Psoas muscle (tissue), 8 donors: Measurements from ENCODE around the gene DOK6. TPM values are rescaled to one million over a fixed set of nuclear protein-coding genes. Genes with fewer than 3 reads are reported as not detected.
A peak's percentile ranks its signal among the peaks of the same experiment; 100 is the strongest.
"Not testable (repeated sequence)": the region's sequence is repeated elsewhere in the genome, so short reads cannot be mapped to it uniquely, and the experiment has no call there.

Source experiments
- ATAC-seq, 4 donors: fragments of 200-7000 bp; cut with Tn5 transposase; one replicate each; pipeline ENCODE4 v1.9.1; 2020; ENCODE audit warnings: moderate library complexity in 3 of 4, mild to moderate bottlenecking in 2 of 4
- DNase-seq, 2 donors: peaks; one replicate each; pipeline ENCODE4 v3.0.0-alpha.2; 2020
- H3K27ac ChIP-seq: fragments of 200-600 bp; one replicate; pipeline ENCODE4 v1.8.0; 2022
- H3K27me3 ChIP-seq, 3 donors: fragments of 200-600 bp in 1 of 3; one replicate each; pipeline versions ENCODE4 v1.6.1 to v1.8.0; 2013 to 2022; ENCODE audit warnings: low read length in 2 of 3, mild to moderate bottlenecking in 2 of 3, moderate library complexity in 1 of 3; ENCODE audit not compliant: insufficient read depth in 3 of 3
- H3K36me3 ChIP-seq, 2 donors: fragments of 200-600 bp in 1 of 2; one replicate each; pipeline versions ENCODE4 v1.6.1 to v1.8.0; 2013 to 2022; ENCODE audit warnings: low read depth in 1 of 2, mild to moderate bottlenecking in 1 of 2, moderate library complexity in 1 of 2; ENCODE audit not compliant: insufficient read depth in 1 of 2
- H3K4me1 ChIP-seq: fragments of 200-600 bp; one replicate; pipeline ENCODE4 v1.8.0; 2022
- H3K4me3 ChIP-seq: fragments of 200-600 bp; one replicate; pipeline ENCODE4 v1.8.0; 2022; ENCODE audit warnings: mild to moderate bottlenecking
- H3K9me3 ChIP-seq: fragments of 200-600 bp; one replicate; pipeline ENCODE4 v1.8.0; 2022
- CTCF ChIP-seq: fragments of 200-600 bp; IDR thresholded peaks from one replicate; pipeline ENCODE4 v1.8.0; 2022; ENCODE audit warnings: antibody characterized with exemption
- WGBS, 3 donors: extraction: QIAGEN DNeasy Blood & Tissue Kit; methylation state at CpG; one replicate each; pipeline versions ENCODE4 v1.1.6 to v1.1.7; 2013; 5-methylcytosine and 5-hydroxymethylcytosine counted together
- intact Hi-C, 2 donors: fragments of 100-400 bp; cut with DNase I; formaldehyde crosslinking; loops; one replicate each; pipeline versions ENCODE4 v1.11.0 to v1.14.2; 2022
- long read RNA-seq, 2 donors: library from polyadenylated mRNA; unstranded; transcript quantifications; one replicate each; pipeline ENCODE4 v2.0.0, GENCODE V29; 2021
- polyA plus RNA-seq, 3 donors: library from polyadenylated mRNA; stranded (reverse); fragments of 200-250 nt; gene quantifications; one replicate each; pipeline ENCODE4 v1.2.3, GENCODE V29; 2013
- total RNA-seq, 4 donors: library from RNA; stranded (reverse); fragmentation: NEBNext Ultra II Directional in 2 of 4; extraction: Animal tissue kit (Norgen Biotek cat#: 25700) in 2 of 4; gene quantifications; one replicate each; pipeline versions ENCODE4 v1.2.1 to v1.2.4, GENCODE V29; 2021 to 2023
- donor health status: healthy with polysubstance abuse.
- donor health status: DM: no; HTN: no; CAD: no; lungs with moderate emphysema.
- donor health status: Bipolar disorder and iron deficiency.
- donor health status: healthy.
- donor health status: DM: yes; HTN: yes; CAD: no.
- donor health status: DM: no; HTN: no; CAD: no.
- donor health status: DM: no; HTN: no; CAD: no.
- donor health status: DM: yes; HTN: yes; CAD: no.

The DOK6 gene
- total RNA-seq (under 1 TPM; 0.18 to 0.97 (median 0.39) TPM), polyA plus RNA-seq (under 1 TPM; 0.05 to 0.17 (median 0.06) TPM)
- long read RNA-seq, donor 1, full-length matches to known transcripts: 1 of 1 reads
- long read RNA-seq, donor 1, partial matches to known transcripts: 0 of 1 reads
- long read RNA-seq, donor 1, other reads (novel, unspliced or antisense): 0 of 1 reads
- long read RNA-seq, donor 2, full-length matches to known transcripts: 1 of 1 reads
- long read RNA-seq, donor 2, partial matches to known transcripts: 0 of 1 reads
- long read RNA-seq, donor 2, other reads (novel, unspliced or antisense): 0 of 1 reads

GRCh38 chr18:69400253-69400975, at the start of gene DOK6:
Gene DOK6, plus strand, starts transcription at chr18:69400888.
- peak in 2 of 4 donors; percentile 35 to 46 for ATAC-seq
- 0 to 1% (median 1%) methylated on average over 46 to 74 of the region's 79 CpGs for WGBS, 3 donors
- no peaks in the 10 kb centered on the region for H3K9me3 ChIP-seq
- no peaks in the 10 kb centered on the region for H3K4me1 ChIP-seq
- DNase-seq: peak; percentile 24 to 51
- H3K36me3 ChIP-seq: no peaks in the 10 kb centered on the region
- H3K4me3 ChIP-seq: peak within 1 kb of the TSS; percentile 58
- peaks cover 0 to 29% (median 16%) of the 10 kb centered on the region in 3 donors for H3K27me3 ChIP-seq
- TF ChIP-seq CTCF: no peak
- intact Hi-C loops: no loop called here
- H3K27ac ChIP-seq: no peak within 1 kb of the TSS

- TF ChIP-seq CTCF: no peak
- Histone ChIP-seq H3K27me3 (peaks cover 0 to 2% (median 0%) of the 10 kb centered on the region in 3 donors), H3K36me3 (no peaks in the 10 kb centered on the region), H3K4me3 (no peak overlapping the region), H3K27ac (no peak overlapping the region), H3K9me3 (no peaks in the 10 kb centered on the region), H3K4me1 (no peaks in the 10 kb centered on the region)
- intact Hi-C loops: no loop called here
- no peak for ATAC-seq
- WGBS, 3 donors: 86 to 95% (median 93%) methylated on average over 1 of the region's 1 CpG
- no peak for DNase-seq
Measured at GRCh38 chr18:69353023-69353422, 47.7 kb upstream of the DOK6 start.

- whole genome bisulfite sequencing, 3 donors: 89 to 92% (median 90%) methylated on average over 4 of the region's 4 CpGs
- ATAC-seq (no peak), DNase-seq (no peak)
- H3K4me3 ChIP-seq: no peak overlapping the region
- H3K27me3 ChIP-seq: peaks cover 0 to 2% (median 0%) of the 10 kb centered on the region in 3 donors
- no peaks in the 10 kb centered on the region for H3K9me3 ChIP-seq
- no peaks in the 10 kb centered on the region for H3K36me3 ChIP-seq
- no peaks in the 10 kb centered on the region for H3K4me1 ChIP-seq
- H3K27ac ChIP-seq: no peak overlapping the region
- intact Hi-C loops: no loop called here
- TF ChIP-seq CTCF: no peak
Measured at GRCh38 chr18:69357590-69357989, 43.1 kb upstream of the DOK6 start.

- H3K4me1 ChIP-seq: no peaks in the 10 kb centered on the region
- ATAC-seq (no peak), DNase-seq (no peak)
- 61 to 65% (median 61%) methylated on average over 6 of the region's 6 CpGs for WGBS, 3 donors
- no peak overlapping the region for H3K27ac ChIP-seq
- TF ChIP-seq CTCF: no peak
- no peaks in the 10 kb centered on the region for H3K9me3 ChIP-seq
- H3K27me3 ChIP-seq: peaks cover 0 to 2% (median 0%) of the 10 kb centered on the region in 3 donors
- H3K36me3 ChIP-seq: no peaks in the 10 kb centered on the region
- H3K4me3 ChIP-seq: no peak overlapping the region
- intact Hi-C loops: no loop called here
Measured at GRCh38 chr18:69358212-69358895, 42.3 kb upstream of the DOK6 start.

GRCh38 chr18:69359768-69360167, 40.9 kb upstream of the DOK6 start:
- 89 to 93% (median 92%) methylated on average over 1 of the region's 1 CpG for WGBS, 3 donors
- DNase-seq, H3K27me3 ChIP-seq, ATAC-seq, H3K4me3 ChIP-seq, H3K4me1 ChIP-seq, H3K9me3 ChIP-seq, intact Hi-C loops, H3K27ac ChIP-seq, H3K36me3 ChIP-seq: not testable (repeated sequence)
